GM12874 (cell line): ENCODE measurements around the gene FUBP1.

Experiments
- TF ChIP-seq, protein P1 (sequence below): IDR thresholded peaks from 2 replicates; pipeline ENCODE4 v1.5.1; 2011; ENCODE audit warnings: low read depth, mild to moderate bottlenecking, control low read depth, low read length, moderate library complexity; ENCODE audit not compliant: insufficient read depth

FUBP1 gene

DNA sequence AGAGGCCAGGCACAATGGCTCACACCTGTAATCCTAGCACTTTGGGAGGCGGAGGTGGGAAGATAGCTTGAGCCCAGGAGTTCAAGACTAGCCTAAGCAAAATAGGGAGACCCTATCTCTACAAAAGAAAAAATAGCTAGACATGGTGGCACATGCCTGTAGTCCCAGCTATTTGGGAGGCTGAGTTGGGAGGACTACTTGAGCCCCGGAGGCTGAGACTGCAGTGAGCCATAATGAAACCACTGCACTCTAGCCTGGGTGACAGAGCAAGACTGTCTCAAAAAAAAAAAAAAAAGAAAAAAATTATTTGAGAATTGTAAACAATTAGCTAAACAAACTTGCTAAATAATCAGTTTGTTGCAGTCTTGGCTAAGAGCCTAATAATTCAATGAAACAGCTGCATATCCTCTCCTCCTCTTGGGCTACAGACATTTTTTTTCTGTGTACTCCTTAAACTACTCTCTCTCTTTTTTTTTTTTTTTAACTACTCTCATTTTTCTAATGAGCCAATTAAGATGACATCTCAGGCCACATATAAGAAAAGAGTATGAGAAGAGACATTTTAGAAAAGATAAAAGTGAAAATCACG, 15.3 kb upstream of the FUBP1 start:
- TF ChIP-seq, protein P1, sequence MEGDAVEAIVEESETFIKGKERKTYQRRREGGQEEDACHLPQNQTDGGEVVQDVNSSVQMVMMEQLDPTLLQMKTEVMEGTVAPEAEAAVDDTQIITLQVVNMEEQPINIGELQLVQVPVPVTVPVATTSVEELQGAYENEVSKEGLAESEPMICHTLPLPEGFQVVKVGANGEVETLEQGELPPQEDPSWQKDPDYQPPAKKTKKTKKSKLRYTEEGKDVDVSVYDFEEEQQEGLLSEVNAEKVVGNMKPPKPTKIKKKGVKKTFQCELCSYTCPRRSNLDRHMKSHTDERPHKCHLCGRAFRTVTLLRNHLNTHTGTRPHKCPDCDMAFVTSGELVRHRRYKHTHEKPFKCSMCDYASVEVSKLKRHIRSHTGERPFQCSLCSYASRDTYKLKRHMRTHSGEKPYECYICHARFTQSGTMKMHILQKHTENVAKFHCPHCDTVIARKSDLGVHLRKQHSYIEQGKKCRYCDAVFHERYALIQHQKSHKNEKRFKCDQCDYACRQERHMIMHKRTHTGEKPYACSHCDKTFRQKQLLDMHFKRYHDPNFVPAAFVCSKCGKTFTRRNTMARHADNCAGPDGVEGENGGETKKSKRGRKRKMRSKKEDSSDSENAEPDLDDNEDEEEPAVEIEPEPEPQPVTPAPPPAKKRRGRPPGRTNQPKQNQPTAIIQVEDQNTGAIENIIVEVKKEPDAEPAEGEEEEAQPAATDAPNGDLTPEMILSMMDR = no peak

DNA sequence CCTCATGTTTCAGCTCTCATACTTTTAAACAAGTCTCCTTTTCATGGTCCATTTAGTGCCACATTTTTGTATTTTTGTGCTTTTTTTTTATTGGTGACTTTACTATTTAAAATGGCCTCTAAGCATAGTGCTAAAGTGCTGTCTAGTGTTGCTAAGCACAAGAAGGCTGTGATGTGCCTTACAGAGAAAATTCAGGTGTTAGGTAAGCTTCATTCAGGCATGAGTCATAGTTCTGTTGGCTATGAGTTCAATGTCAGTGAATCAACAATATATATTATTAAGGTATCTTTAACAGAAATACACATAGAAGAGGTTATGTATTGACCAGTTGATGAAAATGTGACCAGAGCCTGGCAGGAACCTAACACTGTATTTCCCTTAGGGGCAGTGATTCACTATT, 12.8 kb upstream of the FUBP1 start:
- TF ChIP-seq, protein P1 = no peak

DNA sequence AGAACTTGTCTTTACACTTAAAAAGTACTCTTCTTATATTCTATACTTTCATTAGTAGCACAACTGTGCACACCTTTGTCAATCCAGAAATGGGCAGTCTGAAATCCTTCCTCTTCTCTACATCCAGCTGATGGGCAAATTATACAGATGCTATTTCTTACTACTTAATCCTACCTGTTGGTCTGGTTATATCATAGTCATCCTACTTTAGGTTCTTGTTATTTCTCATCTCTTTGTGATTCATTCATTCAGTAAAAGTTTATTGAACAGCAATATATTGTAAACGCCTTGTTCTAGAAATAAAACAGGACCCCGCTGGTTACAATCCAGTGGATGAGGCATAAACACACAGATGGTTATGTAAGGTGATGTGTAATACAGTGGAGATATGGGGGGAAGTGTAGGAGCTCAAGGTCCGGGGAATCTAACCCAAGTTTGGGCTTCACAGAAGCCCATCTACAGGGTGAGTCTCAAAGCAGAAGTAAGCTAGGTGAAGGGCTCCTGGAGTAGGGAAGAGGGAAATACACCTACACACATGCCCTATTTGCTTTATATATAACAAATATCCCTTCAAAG, 11.8 kb upstream of the FUBP1 start:
- TF ChIP-seq, protein P1 = no peak

DNA sequence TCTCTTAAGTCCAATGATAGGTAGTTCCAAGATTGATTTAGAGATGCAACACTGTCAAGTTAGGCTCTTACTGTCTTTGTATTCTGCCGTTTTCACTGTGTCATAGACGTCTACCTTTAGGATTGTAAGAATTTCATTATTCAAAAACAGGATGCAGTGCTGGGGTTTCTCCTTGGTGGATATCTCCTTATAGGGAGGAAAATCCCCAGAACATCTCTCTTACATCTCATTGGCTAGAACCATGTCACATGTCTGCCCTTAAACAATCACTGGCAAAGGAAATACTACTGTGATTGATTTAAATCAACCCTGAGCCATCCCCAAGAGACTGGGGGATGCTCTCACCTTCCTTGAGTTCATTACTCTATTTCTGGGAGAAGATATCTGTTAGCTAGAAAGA, 10.9 kb upstream of the FUBP1 start:
- TF ChIP-seq, protein P1 = no peak

DNA sequence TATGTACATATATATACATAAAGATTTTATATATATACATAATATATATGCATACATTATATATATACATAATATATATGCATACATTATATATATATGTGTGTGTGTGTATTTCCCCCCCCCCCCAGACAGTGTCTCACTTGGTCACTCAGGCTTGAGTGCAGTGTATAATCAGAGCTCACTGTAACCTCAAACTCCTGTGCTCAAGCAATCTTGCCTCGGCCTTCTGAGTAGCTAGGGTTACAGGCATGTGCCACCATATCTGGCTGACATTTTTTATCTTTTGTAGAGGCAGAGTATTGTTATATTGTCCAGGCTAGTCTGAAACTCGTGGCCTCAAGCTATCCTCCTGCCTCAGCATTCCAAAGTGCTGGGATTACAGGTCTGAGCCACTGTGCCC, 9.0 kb upstream of the FUBP1 start:
- TF ChIP-seq, protein P1 = no peak

DNA sequence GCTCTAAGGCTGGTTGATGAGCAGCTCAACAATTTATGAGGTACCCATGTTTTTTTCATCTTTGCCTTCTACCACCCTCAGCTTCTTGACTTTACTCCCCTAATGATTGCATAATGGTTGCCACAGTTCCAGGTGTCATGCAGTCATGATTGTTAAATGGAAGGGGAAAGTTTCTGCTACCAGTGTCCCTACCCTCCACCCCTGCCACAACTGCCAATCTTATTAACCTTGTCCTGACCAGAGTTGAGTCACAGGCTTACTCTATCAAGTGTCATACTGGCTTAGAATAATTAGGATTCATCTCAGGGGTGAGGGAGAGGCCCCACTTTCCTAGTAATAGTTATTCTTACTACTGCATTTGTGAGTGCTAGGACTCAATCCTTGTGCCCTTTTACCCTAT, 7.9 kb upstream of the FUBP1 start:
- TF ChIP-seq, protein P1 = no peak

DNA sequence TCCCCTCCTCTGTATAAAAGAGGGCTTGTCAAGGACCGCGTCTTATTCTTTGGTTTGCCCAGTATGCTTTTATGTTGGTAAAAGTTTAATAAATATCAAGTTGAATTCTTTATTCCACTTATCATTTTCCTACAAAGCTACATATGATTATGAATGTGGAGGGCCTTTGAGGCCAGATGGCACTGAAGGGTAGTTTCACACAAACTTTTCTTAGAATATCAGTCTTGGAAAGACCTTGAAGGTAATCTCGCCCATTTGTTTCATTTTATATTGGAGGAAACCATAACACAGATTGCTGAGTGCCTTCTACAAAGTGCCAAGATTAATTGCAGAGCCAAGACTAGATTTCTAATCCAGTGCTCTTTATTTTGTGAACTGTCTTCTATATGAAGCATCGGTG, 5.8 kb upstream of the FUBP1 start:
- TF ChIP-seq, protein P1 = no peak
